Measurements from ENCODE around the gene MSMO1.

MSMO1 gene

DNA sequence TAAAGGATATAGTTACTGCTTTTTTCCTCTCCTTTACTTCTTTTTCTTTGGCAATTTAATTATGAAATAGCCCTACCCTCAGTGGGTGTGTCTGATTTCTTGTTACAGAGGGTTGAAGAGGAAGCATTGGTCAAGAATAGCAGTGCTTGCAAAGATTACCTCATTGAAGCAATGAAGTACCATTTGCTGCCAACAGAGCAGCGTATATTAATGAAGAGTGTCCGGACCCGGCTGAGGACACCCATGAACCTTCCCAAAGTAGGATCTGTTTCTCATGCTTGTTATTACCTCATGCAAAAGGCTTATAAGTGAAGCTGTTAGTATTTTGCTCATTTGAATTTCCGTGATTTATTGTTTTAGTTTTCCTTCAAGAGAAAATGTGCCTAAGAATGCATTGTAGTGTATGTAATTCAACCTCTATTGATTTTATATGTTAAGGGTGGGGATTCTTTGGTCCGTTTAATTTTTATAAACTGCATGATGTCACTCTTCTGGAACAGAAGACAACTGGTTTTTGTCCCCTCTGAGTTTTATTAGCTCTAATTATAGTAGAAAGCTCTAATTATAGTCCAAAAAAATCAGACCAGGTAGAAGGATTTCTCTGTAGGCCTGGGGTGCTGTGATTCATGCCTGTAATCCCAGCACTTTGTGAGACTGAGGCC lies 27.9 kb upstream of the MSMO1 start:
- Histone ChIP-seq H3K4me3 (ENCODE audit: low read length) (no peak overlapping the region), H3K9ac (ENCODE audit: low read depth, low read length) (no peak overlapping the region), H3K27me3 (ENCODE audit: control insufficient read depth, insufficient read depth, low read length) (no peaks in the 10 kb centered on the region), H3K9me3 (replicated peaks; ENCODE audit: low read length) (no peaks in the 10 kb centered on the region), H3K36me3 (ENCODE audit: insufficient read depth, low read length) (peaks cover 5% of the 10 kb centered on the region), H3K4me1 (ENCODE audit: control insufficient read depth, insufficient read depth, low read length) (no peaks in the 10 kb centered on the region), H3K4me2 (ENCODE audit: low read length) (no peak overlapping the region)

GRCh38 chr4:165301833-165302232 lies 25.6 kb upstream of the MSMO1 start:
- Histone ChIP-seq H3K9ac (ENCODE audit: low read depth, low read length) (peak overlapping the region; percentile 35), H3K4me1 (ENCODE audit: control insufficient read depth, insufficient read depth, low read length) (no peaks in the 10 kb centered on the region), H3K4me3 (ENCODE audit: low read length) (peak overlapping the region; percentile 64), H3K36me3 (ENCODE audit: insufficient read depth, low read length) (no peaks in the 10 kb centered on the region), H3K4me2 (ENCODE audit: low read length) (peak overlapping the region; percentile 82), H3K27me3 (ENCODE audit: control insufficient read depth, insufficient read depth, low read length) (no peaks in the 10 kb centered on the region), H3K9me3 (replicated peaks; ENCODE audit: low read length) (no peaks in the 10 kb centered on the region)

DNA sequence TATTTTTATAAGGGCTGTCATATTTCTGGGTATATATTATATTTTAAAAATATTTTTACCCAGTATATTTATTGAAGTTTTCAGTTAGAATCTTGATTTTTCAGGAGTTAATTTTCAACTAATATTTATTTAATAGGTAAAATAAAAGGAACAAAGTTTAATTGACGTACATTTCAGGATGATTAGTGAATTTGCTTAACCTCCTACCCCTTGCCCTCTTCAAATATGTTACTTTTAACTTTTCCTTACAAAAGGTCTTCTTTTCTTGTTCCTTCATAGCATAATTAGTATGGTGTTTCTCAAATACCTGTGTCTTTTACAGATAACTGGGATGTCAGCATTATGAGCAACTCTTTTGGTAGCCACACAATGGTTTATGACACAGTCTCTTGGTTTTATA lies 24.8 kb upstream of the MSMO1 start:
- Histone ChIP-seq H3K4me3 (ENCODE audit: low read length) (no peak overlapping the region), H3K9ac (ENCODE audit: low read depth, low read length) (no peak overlapping the region), H3K27me3 (ENCODE audit: control insufficient read depth, insufficient read depth, low read length) (no peaks in the 10 kb centered on the region), H3K9me3 (replicated peaks; ENCODE audit: low read length) (no peaks in the 10 kb centered on the region), H3K4me2 (ENCODE audit: low read length) (no peak overlapping the region), H3K4me1 (ENCODE audit: control insufficient read depth, insufficient read depth, low read length) (no peaks in the 10 kb centered on the region), H3K36me3 (ENCODE audit: insufficient read depth, low read length) (no peaks in the 10 kb centered on the region)

GRCh38 chr4:165308166-165308565 lies 19.3 kb upstream of the MSMO1 start:
- Histone ChIP-seq H3K27me3 (ENCODE audit: control insufficient read depth, insufficient read depth, low read length) (no peaks in the 10 kb centered on the region), H3K4me2 (ENCODE audit: low read length) (peak overlapping the region; percentile 8), H3K36me3 (ENCODE audit: insufficient read depth, low read length) (no peaks in the 10 kb centered on the region), H3K9me3 (replicated peaks; ENCODE audit: low read length) (no peaks in the 10 kb centered on the region), H3K4me3 (ENCODE audit: low read length) (no peak overlapping the region), H3K4me1 (ENCODE audit: control insufficient read depth, insufficient read depth, low read length) (peaks cover 14% of the 10 kb centered on the region), H3K9ac (ENCODE audit: low read depth, low read length) (no peak overlapping the region)

DNA sequence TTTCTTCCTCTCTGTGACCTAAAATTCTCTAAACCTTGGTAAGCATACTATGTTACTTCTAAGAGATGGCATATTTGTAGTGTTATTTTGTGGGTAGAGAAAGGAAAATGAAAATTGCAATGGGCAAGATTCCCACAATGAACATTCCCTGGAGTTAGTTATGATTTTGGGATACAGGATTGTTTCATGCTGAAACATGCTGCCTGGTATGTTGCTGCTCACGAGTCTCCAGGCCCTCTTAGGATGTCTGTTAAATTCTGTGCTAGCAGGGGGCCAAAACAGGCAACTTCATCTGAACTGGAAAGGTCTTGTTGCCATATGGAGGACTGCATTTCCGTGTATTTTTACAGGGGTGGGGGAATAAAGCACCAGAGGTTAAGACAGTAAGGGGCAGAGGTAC lies 18.9 kb upstream of the MSMO1 start:
- Histone ChIP-seq H3K9ac (ENCODE audit: low read depth, low read length) (no peak overlapping the region), H3K4me2 (ENCODE audit: low read length) (peak overlapping the region; percentile 8)

DNA sequence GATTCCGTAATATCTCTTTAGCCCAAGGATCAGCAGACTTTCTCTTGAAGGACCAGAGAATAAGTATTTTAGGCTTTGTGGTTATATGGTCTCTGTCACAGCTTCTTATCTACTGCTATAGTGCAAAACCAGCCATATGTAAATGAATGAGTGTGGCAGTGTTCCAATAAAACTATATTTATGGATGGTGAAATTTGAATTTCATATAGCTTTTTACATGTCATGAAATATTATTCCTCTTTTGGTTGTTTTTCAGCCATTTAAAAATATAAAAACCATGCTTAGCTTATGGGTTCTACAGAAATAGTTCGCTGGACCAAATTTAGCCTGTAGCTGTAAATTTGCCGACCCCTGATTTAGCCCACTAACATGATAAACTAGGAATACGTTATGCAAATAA lies 18.0 kb upstream of the MSMO1 start:
- H3K36me3 ChIP-seq (ENCODE audit: insufficient read depth, low read length) = no peaks in the 10 kb centered on the region
- H3K4me1 ChIP-seq (ENCODE audit: control insufficient read depth, insufficient read depth, low read length) = peaks cover 14% of the 10 kb centered on the region
- no peak overlapping the region for H3K4me2 ChIP-seq (ENCODE audit: low read length)

More for the DNA sequence above, 18.9 kb upstream of the MSMO1 start:
- Histone ChIP-seq H3K9me3 (replicated peaks; ENCODE audit: low read length) (no peaks in the 10 kb centered on the region), H3K4me1 (ENCODE audit: control insufficient read depth, insufficient read depth, low read length) (peaks cover 14% of the 10 kb centered on the region), H3K27me3 (ENCODE audit: control insufficient read depth, insufficient read depth, low read length) (no peaks in the 10 kb centered on the region), H3K36me3 (ENCODE audit: insufficient read depth, low read length) (no peaks in the 10 kb centered on the region), H3K4me3 (ENCODE audit: low read length) (no peak overlapping the region)

GRCh38 chr4:165312506-165312905 lies 15.0 kb upstream of the MSMO1 start:
- peaks cover 14% of the 10 kb centered on the region for H3K4me1 ChIP-seq (ENCODE audit: control insufficient read depth, insufficient read depth, low read length)
- no peaks in the 10 kb centered on the region for H3K27me3 ChIP-seq (ENCODE audit: control insufficient read depth, insufficient read depth, low read length)
- H3K9ac ChIP-seq (ENCODE audit: low read depth, low read length) = no peak overlapping the region
- no peak overlapping the region for H3K4me2 ChIP-seq (ENCODE audit: low read length)
- no peak overlapping the region for H3K4me3 ChIP-seq (ENCODE audit: low read length)
- H3K36me3 ChIP-seq (ENCODE audit: insufficient read depth, low read length) = no peaks in the 10 kb centered on the region
- no peaks in the 10 kb centered on the region for H3K9me3 ChIP-seq (replicated peaks; ENCODE audit: low read length)

More for the DNA sequence above, 18.0 kb upstream of the MSMO1 start:
- H3K9ac ChIP-seq (ENCODE audit: low read depth, low read length) = no peak overlapping the region
- H3K27me3 ChIP-seq (ENCODE audit: control insufficient read depth, insufficient read depth, low read length) = no peaks in the 10 kb centered on the region
- no peaks in the 10 kb centered on the region for H3K9me3 ChIP-seq (replicated peaks; ENCODE audit: low read length)
- H3K4me3 ChIP-seq (ENCODE audit: low read length) = no peak overlapping the region

DNA sequence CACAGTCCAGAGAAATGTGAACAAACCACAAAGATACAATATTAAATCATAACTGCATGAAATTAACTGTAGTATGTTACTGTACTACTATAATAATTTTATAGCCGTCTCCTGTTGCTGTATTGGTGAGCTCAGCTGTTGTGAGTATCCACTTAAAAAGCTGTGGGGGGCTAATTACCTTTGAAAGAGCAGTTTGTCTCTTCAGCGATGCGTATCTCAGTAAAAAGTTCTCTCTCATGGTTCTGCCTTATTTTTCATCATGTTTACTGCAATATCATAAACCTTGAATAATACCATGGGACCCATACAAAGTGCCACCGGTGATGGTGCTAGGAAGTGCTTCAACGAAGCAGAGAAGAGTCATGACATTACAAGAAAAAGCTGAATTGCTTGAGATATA lies 8.4 kb upstream of the MSMO1 start:
- H3K9ac ChIP-seq (ENCODE audit: low read depth, low read length) = no peak overlapping the region
- no peaks in the 10 kb centered on the region for H3K27me3 ChIP-seq (ENCODE audit: control insufficient read depth, insufficient read depth, low read length)
- H3K9me3 ChIP-seq (replicated peaks; ENCODE audit: low read length) = no peaks in the 10 kb centered on the region
- no peaks in the 10 kb centered on the region for H3K4me1 ChIP-seq (ENCODE audit: control insufficient read depth, insufficient read depth, low read length)
- H3K4me3 ChIP-seq (ENCODE audit: low read length) = no peak overlapping the region
- no peak overlapping the region for H3K4me2 ChIP-seq (ENCODE audit: low read length)
- no peaks in the 10 kb centered on the region for H3K36me3 ChIP-seq (ENCODE audit: insufficient read depth, low read length)

GRCh38 chr4:165319509-165319908 lies 8.0 kb upstream of the MSMO1 start:
- H3K27me3 ChIP-seq (ENCODE audit: control insufficient read depth, insufficient read depth, low read length) = no peaks in the 10 kb centered on the region
- no peaks in the 10 kb centered on the region for H3K36me3 ChIP-seq (ENCODE audit: insufficient read depth, low read length)
- no peaks in the 10 kb centered on the region for H3K9me3 ChIP-seq (replicated peaks; ENCODE audit: low read length)
- no peak overlapping the region for H3K4me2 ChIP-seq (ENCODE audit: low read length)
- no peaks in the 10 kb centered on the region for H3K4me1 ChIP-seq (ENCODE audit: control insufficient read depth, insufficient read depth, low read length)
- H3K9ac ChIP-seq (ENCODE audit: low read depth, low read length) = no peak overlapping the region
- H3K4me3 ChIP-seq (ENCODE audit: low read length) = no peak overlapping the region

DNA sequence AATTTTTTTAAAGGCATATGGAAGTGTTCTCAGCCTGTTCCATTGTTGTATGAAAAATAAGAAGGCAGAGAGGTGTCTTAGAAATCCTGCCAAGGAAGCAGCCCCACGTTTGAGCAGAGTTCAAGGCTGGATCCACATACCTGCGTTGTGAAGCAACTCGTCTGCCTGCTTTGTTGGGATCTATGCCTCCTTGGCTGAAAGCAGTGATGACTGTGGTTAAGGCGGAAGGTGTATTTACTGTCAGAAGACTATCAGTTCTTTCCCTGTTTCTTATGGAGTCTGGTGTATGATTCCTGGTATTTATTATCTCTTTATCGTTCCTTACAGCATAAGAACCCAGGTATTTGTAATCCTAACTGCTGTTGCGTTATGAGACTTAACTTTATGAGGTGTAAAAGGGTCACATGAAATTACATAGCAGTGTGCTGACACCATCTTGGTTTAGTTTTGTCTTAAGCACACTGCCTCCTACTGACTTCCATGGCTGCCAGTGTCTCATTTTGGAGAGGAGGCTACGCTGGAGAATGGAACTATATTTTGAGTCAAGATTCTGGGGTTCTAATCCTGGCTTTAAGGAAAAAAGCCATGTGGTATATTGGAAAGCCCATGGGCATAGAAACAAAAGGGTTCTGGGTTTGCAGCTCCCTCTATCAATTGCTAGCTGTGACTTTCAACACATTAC lies 3.1 kb upstream of the MSMO1 start:
- no peak overlapping the region for H3K4me2 ChIP-seq (ENCODE audit: low read length)
- no peak overlapping the region for H3K4me3 ChIP-seq (ENCODE audit: low read length)
- no peak overlapping the region for H3K9ac ChIP-seq (ENCODE audit: low read depth, low read length)
- no peaks in the 10 kb centered on the region for H3K27me3 ChIP-seq (ENCODE audit: control insufficient read depth, insufficient read depth, low read length)
- H3K9me3 ChIP-seq (replicated peaks; ENCODE audit: low read length) = no peaks in the 10 kb centered on the region
- H3K36me3 ChIP-seq (ENCODE audit: insufficient read depth, low read length) = no peaks in the 10 kb centered on the region
- H3K4me1 ChIP-seq (ENCODE audit: control insufficient read depth, insufficient read depth, low read length) = peaks cover 25% of the 10 kb centered on the region

GRCh38 chr4:165324918-165325304 lies 2.6 kb upstream of the MSMO1 start:
- H3K27me3 ChIP-seq (ENCODE audit: control insufficient read depth, insufficient read depth, low read length) = no peaks in the 10 kb centered on the region
- peaks cover 25% of the 10 kb centered on the region for H3K4me1 ChIP-seq (ENCODE audit: control insufficient read depth, insufficient read depth, low read length)
- H3K4me3 ChIP-seq (ENCODE audit: low read length) = no peak overlapping the region
- H3K4me2 ChIP-seq (ENCODE audit: low read length) = no peak overlapping the region
- H3K36me3 ChIP-seq (ENCODE audit: insufficient read depth, low read length) = no peaks in the 10 kb centered on the region
- no peaks in the 10 kb centered on the region for H3K9me3 ChIP-seq (replicated peaks; ENCODE audit: low read length)
- H3K9ac ChIP-seq (ENCODE audit: low read depth, low read length) = no peak overlapping the region
